Liver (tissue), 9 donors: ENCODE measurements around the gene SCD5. TPM values are rescaled to one million over a fixed set of nuclear protein-coding genes. Genes with fewer than 3 reads are reported as not detected.

Experiments used
- DNase-seq: peaks from one replicate; pipeline ENCODE4 v3.0.0-alpha.2; 2017; ENCODE audit warnings: low spot score
- H3K27ac ChIP-seq, 2 donors: one replicate each; pipeline ENCODE4 v1.7.0; 2013; ENCODE audit warnings: inconsistent platforms in 2 of 2, low read length in 2 of 2, control low read depth in 1 of 2, low read depth in 1 of 2, mild to moderate bottlenecking in 1 of 2
- H3K27me3 ChIP-seq, 4 donors: one replicate each; pipeline versions ENCODE4 v1.6.1 to v1.7.0; 2013; ENCODE audit warnings: low read length in 3 of 4, inconsistent platforms in 1 of 4, mild to moderate bottlenecking in 1 of 4, moderate library complexity in 1 of 4; ENCODE audit not compliant: control insufficient read depth in 4 of 4, insufficient read depth in 4 of 4
- H3K36me3 ChIP-seq, 4 donors: one replicate each; pipeline versions ENCODE4 v1.6.1 to v1.7.0; 2013; ENCODE audit warnings: low read length in 3 of 4, mild to moderate bottlenecking in 3 of 4, low read depth in 1 of 4, moderate library complexity in 1 of 4; ENCODE audit not compliant: control insufficient read depth in 4 of 4, insufficient read depth in 3 of 4
- H3K4me1 ChIP-seq, 4 donors: one replicate each; pipeline versions ENCODE4 v1.6.1 to v1.7.0; 2013; ENCODE audit warnings: low read length in 3 of 4, mild to moderate bottlenecking in 3 of 4, moderate library complexity in 1 of 4; ENCODE audit not compliant: control insufficient read depth in 4 of 4, insufficient read depth in 4 of 4
- H3K4me3 ChIP-seq, 3 donors: one replicate each; pipeline versions ENCODE4 v1.6.1 to v1.7.0; 2013; ENCODE audit warnings: low read length in 3 of 3, control low read depth in 1 of 3, low read depth in 1 of 3, mild to moderate bottlenecking in 1 of 3
- H3K9ac ChIP-seq, 2 donors: one replicate each; pipeline ENCODE4 v1.7.0; 2013; ENCODE audit warnings: low read length in 2 of 2, mild to moderate bottlenecking in 2 of 2, moderate library complexity in 2 of 2, control low read depth in 1 of 2, low read depth in 1 of 2
- H3K9me3 ChIP-seq, 4 donors: one replicate each; pipeline versions ENCODE4 v1.6.1 to v1.7.0; 2013; ENCODE audit warnings: low read length in 3 of 4; ENCODE audit not compliant: control insufficient read depth in 4 of 4
- ATF3 ChIP-seq: IDR thresholded peaks from 2 replicates; pipeline ENCODE4 v1.6.1; 2016; ENCODE audit warnings: antibody characterized with exemption
- EGR1 ChIP-seq, 2 donors: IDR thresholded peaks; 2 replicates each; pipeline ENCODE4 v1.6.1; 2016 to 2018; ENCODE audit warnings: antibody characterized with exemption in 2 of 2, low read depth in 2 of 2
- FOXA1 ChIP-seq: IDR thresholded peaks from 2 replicates; pipeline ENCODE4 v1.6.1; 2016; ENCODE audit warnings: antibody characterized with exemption
- FOXA2 ChIP-seq: IDR thresholded peaks from 2 replicates; pipeline ENCODE4 v1.6.1; 2016; ENCODE audit warnings: antibody characterized with exemption
- GABPA ChIP-seq, 2 donors: IDR thresholded peaks in 1 of 2; conservative IDR thresholded peaks in 1 of 2; 2 replicates each; pipeline ENCODE4 v1.6.1; 2016; ENCODE audit warnings: antibody characterized with exemption in 2 of 2, mild to moderate bottlenecking in 1 of 2, moderate library complexity in 1 of 2
- HNF4A ChIP-seq, 2 donors: conservative IDR thresholded peaks; 2 replicates each; pipeline ENCODE4 v1.6.1; 2016; ENCODE audit warnings: antibody characterized with exemption in 2 of 2, mild to moderate bottlenecking in 2 of 2
- JUND ChIP-seq, 2 donors: IDR thresholded peaks; 2 replicates each; pipeline ENCODE4 v1.6.1; 2016; ENCODE audit warnings: antibody characterized with exemption in 2 of 2
- MAX ChIP-seq: IDR thresholded peaks from 2 replicates; pipeline ENCODE4 v1.6.1; 2016; ENCODE audit warnings: antibody characterized with exemption
- RAD21 ChIP-seq, 2 donors: IDR thresholded peaks; 2 replicates each; pipeline ENCODE4 v1.6.1; 2016; ENCODE audit warnings: antibody characterized with exemption in 2 of 2, mild to moderate bottlenecking in 2 of 2
- REST ChIP-seq: IDR thresholded peaks from 2 replicates; pipeline ENCODE4 v1.6.1; 2016; ENCODE audit warnings: antibody characterized with exemption, mild to moderate bottlenecking
- YY1 ChIP-seq: IDR thresholded peaks from 2 replicates; pipeline ENCODE4 v1.6.1; 2016; ENCODE audit warnings: antibody characterized with exemption, mild to moderate bottlenecking
- WGBS: extraction: QIAGEN DNeasy Blood & Tissue Kit; methylation state at CpG from one replicate; pipeline ENCODE4 v1.1.7; 2013; 5-methylcytosine and 5-hydroxymethylcytosine counted together
- polyA plus RNA-seq, 2 donors: library from polyadenylated mRNA; stranded (reverse) in 1 of 2; unstranded in 1 of 2; fragments of 200-250 nt in 1 of 2; fragments of >200 nt in 1 of 2; fragmentation: Nextera tagmentation in 1 of 2; extraction: Ambion mirVana in 1 of 2; gene quantifications; one replicate each; pipeline versions ENCODE4 v1.2.1 to v1.2.3, GENCODE V29; 2013 to 2015
- total RNA-seq, 2 donors: library from RNA; depleted of rRNA; stranded (reverse); fragments of >200 nt; gene quantifications; one replicate each; pipeline ENCODE4 v1.2.3, GENCODE V29; 2014
- TF ChIP-seq, protein P1 (sequence below): fragments of 150-350 bp; IDR thresholded peaks from 2 replicates; pipeline ENCODE4 v1.5.1; 2017; ENCODE audit warnings: improper control_type of control experiment, low read depth, low read length; ENCODE audit not compliant: missing input control
- TF ChIP-seq, protein P2 (sequence below): IDR thresholded peaks from 2 replicates; pipeline ENCODE4 v1.6.1; 2016; ENCODE audit warnings: antibody characterized with exemption
- donor health status: healthy.
- donor health status: healthy.
- donor health status: healthy.
- donor health status: healthy.
- donor health status: healthy.

The SCD5 gene
- total and polyA plus RNA-seq, 4 donors, result 0.14 to 1.9 (median 0.57) TPM

- TF ChIP-seq GABPA (IDR thresholded peaks at IDR 0.05 in 1 of 2, conservative IDR thresholded peaks at IDR 0.05 in 1 of 2) (no peak), FOXA2 (no peak), EGR1 (IDR thresholded peaks at IDR 0.05; ENCODE audit: low read depth in 2 of 2) (no peak), HNF4A (conservative IDR thresholded peaks at IDR 0.05) (no peak)
Measured at GRCh38 chr4:82638479-82638878, 160.1 kb downstream of the SCD5 start (continued).

DNA sequence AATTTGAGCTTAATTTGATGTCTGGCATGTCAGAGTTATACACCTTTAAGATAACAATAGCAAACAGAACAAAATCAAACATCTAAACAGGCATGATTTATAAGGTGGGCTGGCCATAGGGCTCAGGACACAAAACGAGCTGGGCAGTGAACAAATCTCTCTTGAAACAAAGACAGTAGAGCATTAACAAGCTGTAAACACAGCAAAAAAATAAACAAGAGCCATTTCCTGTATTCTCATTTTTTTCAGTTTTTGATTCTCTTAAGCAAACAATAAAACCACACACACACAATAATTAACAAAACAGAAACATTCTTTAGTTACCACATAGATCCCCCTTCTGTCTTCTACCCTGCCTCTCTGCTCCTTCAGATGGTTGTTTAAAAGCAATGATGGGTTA lies 168.5 kb downstream of the SCD5 start:
- peaks cover 0 to 5% (median 2%) of the 10 kb centered on the region in 4 donors for H3K4me1 ChIP-seq
- H3K4me3 ChIP-seq, result no peak overlapping the region
- H3K36me3 ChIP-seq, result peaks cover 0 to 1% (median 0%) of the 10 kb centered on the region in 4 donors
- DNase-seq, result no peak
- H3K9me3 ChIP-seq, result no peaks in the 10 kb centered on the region
- TF ChIP-seq ATF3 (no peak), MAX (no peak), RAD21 (IDR thresholded peaks at IDR 0.05) (no peak), YY1 (no peak), GABPA (IDR thresholded peaks at IDR 0.05 in 1 of 2, conservative IDR thresholded peaks at IDR 0.05 in 1 of 2) (no peak), FOXA1 (no peak), REST (no peak), JUND (IDR thresholded peaks at IDR 0.05) (no peak)
- TF ChIP-seq, protein P1, sequence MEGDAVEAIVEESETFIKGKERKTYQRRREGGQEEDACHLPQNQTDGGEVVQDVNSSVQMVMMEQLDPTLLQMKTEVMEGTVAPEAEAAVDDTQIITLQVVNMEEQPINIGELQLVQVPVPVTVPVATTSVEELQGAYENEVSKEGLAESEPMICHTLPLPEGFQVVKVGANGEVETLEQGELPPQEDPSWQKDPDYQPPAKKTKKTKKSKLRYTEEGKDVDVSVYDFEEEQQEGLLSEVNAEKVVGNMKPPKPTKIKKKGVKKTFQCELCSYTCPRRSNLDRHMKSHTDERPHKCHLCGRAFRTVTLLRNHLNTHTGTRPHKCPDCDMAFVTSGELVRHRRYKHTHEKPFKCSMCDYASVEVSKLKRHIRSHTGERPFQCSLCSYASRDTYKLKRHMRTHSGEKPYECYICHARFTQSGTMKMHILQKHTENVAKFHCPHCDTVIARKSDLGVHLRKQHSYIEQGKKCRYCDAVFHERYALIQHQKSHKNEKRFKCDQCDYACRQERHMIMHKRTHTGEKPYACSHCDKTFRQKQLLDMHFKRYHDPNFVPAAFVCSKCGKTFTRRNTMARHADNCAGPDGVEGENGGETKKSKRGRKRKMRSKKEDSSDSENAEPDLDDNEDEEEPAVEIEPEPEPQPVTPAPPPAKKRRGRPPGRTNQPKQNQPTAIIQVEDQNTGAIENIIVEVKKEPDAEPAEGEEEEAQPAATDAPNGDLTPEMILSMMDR, result no peak
- TF ChIP-seq, protein P2, sequence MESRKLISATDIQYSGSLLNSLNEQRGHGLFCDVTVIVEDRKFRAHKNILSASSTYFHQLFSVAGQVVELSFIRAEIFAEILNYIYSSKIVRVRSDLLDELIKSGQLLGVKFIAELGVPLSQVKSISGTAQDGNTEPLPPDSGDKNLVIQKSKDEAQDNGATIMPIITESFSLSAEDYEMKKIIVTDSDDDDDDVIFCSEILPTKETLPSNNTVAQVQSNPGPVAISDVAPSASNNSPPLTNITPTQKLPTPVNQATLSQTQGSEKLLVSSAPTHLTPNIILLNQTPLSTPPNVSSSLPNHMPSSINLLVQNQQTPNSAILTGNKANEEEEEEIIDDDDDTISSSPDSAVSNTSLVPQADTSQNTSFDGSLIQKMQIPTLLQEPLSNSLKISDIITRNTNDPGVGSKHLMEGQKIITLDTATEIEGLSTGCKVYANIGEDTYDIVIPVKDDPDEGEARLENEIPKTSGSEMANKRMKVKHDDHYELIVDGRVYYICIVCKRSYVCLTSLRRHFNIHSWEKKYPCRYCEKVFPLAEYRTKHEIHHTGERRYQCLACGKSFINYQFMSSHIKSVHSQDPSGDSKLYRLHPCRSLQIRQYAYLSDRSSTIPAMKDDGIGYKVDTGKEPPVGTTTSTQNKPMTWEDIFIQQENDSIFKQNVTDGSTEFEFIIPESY, result no peak
- no peak overlapping the region for H3K27ac ChIP-seq
- 62% methylated on average over 1 of the region's 1 CpG for WGBS
- H3K9ac ChIP-seq, result no peak overlapping the region
- no peaks in the 10 kb centered on the region for H3K27me3 ChIP-seq
